IPS-18a (cell line): ENCODE measurements around the gene OR10H5.
"Not testable (repeated sequence)": the region's sequence is repeated elsewhere in the genome, so short reads cannot be mapped to it uniquely, and the experiment has no call there.

Source experiments
- H3K27ac ChIP-seq: one replicate; pipeline ENCODE4 v1.5.1; 2013; ENCODE audit warnings: low read length
- H3K27me3 ChIP-seq: one replicate; pipeline ENCODE4 v1.6.1; 2013; ENCODE audit warnings: mild to moderate bottlenecking, low read length; ENCODE audit not compliant: control insufficient read depth, insufficient read depth
- H3K36me3 ChIP-seq: one replicate; pipeline ENCODE4 v1.6.1; 2013; ENCODE audit warnings: low read depth, low read length; ENCODE audit not compliant: control insufficient read depth
- H3K4me1 ChIP-seq: one replicate; pipeline ENCODE4 v1.6.1; 2013; ENCODE audit warnings: low read depth, low read length; ENCODE audit not compliant: control insufficient read depth
- H3K4me3 ChIP-seq: one replicate; pipeline ENCODE4 v1.5.1; 2013; ENCODE audit warnings: low read length
- H3K9ac ChIP-seq: one replicate; pipeline ENCODE4 v1.6.1; 2013; ENCODE audit warnings: mild to moderate bottlenecking, low read length, moderate library complexity
- H3K9me3 ChIP-seq: one replicate; pipeline ENCODE4 v1.6.1; 2013; ENCODE audit warnings: low read depth, low read length; ENCODE audit not compliant: control insufficient read depth

Gene OR10H5

GRCh38 chr19:15787611-15788155, at the start of gene OR10H5:
Gene OR10H5 (plus strand): TSS chr19:15787661. CDS start chr19:15794049, 6,388 bp downstream.
- Histone ChIP-seq H3K27me3 (no peaks in the 10 kb centered on the region), H3K4me1 (no peaks in the 10 kb centered on the region), H3K4me3 (no peak within 1 kb of the TSS), H3K36me3 (no peaks in the 10 kb centered on the region), H3K27ac (no peak within 1 kb of the TSS), H3K9me3 (peaks cover 52% of the 10 kb centered on the region), H3K9ac (no peak within 1 kb of the TSS)

DNA sequence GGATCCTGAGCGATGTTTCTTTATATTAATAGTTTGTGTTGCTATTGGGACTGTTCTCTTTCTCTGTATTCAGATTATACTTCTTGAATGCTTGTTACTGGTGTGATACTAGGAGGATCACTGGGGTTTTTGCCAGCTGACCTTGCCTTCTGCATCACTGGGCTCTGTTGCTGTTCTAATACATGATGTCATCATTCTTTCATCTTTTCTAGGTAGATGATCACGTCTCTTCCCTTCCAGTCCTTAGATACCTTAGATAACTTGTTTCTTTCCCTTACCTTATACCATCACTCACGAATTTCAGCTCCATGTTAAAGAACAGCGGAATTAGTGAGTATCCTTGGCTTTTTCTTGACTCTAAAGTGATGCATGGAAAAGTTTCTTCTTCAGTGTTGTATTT, 49.7 kb upstream of the OR10H5 start, which contains the start of gene OR10H3:
Gene OR10H3 (plus strand): TSS at position 264 of the 400 bp plus-strand sequence. CDS start 3,408 bp downstream, outside the sequence.
- H3K9me3 ChIP-seq = peaks cover 61% of the 10 kb centered on the region
- no peaks in the 10 kb centered on the region for H3K4me1 ChIP-seq
- no peaks in the 10 kb centered on the region for H3K27me3 ChIP-seq
- H3K4me3 ChIP-seq = no peak within 1 kb of the TSS
- H3K9ac ChIP-seq = no peak within 1 kb of the TSS
- H3K27ac ChIP-seq = no peak within 1 kb of the TSS
- H3K36me3 ChIP-seq = no peaks in the 10 kb centered on the region

- Histone ChIP-seq H3K4me1 (no peaks in the 10 kb centered on the region), H3K9ac (no peak overlapping the region), H3K27ac (no peak overlapping the region), H3K27me3 (no peaks in the 10 kb centered on the region), H3K4me3 (no peak overlapping the region), H3K36me3 (no peaks in the 10 kb centered on the region), H3K9me3 (peaks cover 37% of the 10 kb centered on the region)
These were observed 46.7 kb upstream of the OR10H5 start for GRCh38 chr19:15740785-15741184.

DNA sequence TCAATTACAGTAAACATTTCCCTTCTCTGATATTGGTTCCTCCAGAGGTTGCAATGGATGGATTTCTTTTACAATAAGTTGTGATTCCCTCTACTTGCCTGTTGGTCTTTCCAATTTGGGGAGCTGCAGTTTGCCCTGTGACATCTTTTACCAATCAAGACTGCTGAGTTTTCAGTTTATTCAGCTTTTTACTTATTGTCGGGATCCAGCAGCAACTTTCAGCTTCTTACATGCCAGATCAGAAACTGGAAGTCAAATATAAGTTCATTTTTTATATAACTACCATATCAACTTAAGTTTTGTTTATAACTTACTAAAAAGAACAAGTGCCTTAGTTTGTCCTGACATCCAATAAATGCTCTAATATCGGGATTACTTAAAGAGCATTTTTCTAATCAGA, 39.2 kb upstream of the OR10H5 start:
- H3K27me3 ChIP-seq = no peaks in the 10 kb centered on the region
- no peak overlapping the region for H3K9ac ChIP-seq
- peaks cover 49% of the 10 kb centered on the region for H3K9me3 ChIP-seq
- H3K4me3 ChIP-seq = no peak overlapping the region
- H3K36me3 ChIP-seq = no peaks in the 10 kb centered on the region
- no peak overlapping the region for H3K27ac ChIP-seq
- H3K4me1 ChIP-seq = no peaks in the 10 kb centered on the region

GRCh38 chr19:15758379-15758778, 29.1 kb upstream of the OR10H5 start:
- Histone ChIP-seq H3K9me3 (peaks cover 80% of the 10 kb centered on the region), H3K4me3 (no peak overlapping the region), H3K27ac (no peak overlapping the region), H3K4me1 (no peaks in the 10 kb centered on the region), H3K27me3 (no peaks in the 10 kb centered on the region), H3K36me3 (no peaks in the 10 kb centered on the region), H3K9ac (no peak overlapping the region)

- H3K4me3 ChIP-seq = no peak overlapping the region
- no peaks in the 10 kb centered on the region for H3K27me3 ChIP-seq
- no peak overlapping the region for H3K9ac ChIP-seq
- no peaks in the 10 kb centered on the region for H3K36me3 ChIP-seq
- no peaks in the 10 kb centered on the region for H3K4me1 ChIP-seq
- H3K9me3 ChIP-seq = peaks cover 78% of the 10 kb centered on the region
- H3K27ac ChIP-seq = no peak overlapping the region
These were observed 27.4 kb upstream of the OR10H5 start for GRCh38 chr19:15759962-15760565.

DNA sequence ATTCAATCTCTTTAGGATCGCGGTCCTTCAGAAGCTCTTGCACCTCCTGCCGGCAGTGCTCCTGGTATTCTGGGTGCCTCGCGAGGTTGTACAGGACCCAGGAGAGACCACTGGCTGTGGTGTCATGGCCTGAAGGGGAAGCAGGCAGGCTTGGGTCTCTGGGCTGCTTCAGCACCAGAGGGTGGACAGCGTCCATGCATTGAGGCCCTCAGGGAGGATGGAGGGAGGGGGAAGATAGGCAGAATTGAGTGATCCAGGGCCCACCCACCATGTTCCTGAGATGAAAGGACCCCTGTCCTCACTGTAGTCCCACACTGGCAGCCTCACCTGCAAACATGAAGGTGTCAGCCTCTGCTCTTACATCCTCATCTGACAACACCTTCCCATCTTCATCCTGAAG, 17.9 kb upstream of the OR10H5 start:
- Histone ChIP-seq H3K4me1 (no peaks in the 10 kb centered on the region), H3K9ac (no peak overlapping the region), H3K27ac (no peak overlapping the region), H3K9me3 (peaks cover 80% of the 10 kb centered on the region), H3K36me3 (no peaks in the 10 kb centered on the region), H3K27me3 (no peaks in the 10 kb centered on the region), H3K4me3 (no peak overlapping the region)

DNA sequence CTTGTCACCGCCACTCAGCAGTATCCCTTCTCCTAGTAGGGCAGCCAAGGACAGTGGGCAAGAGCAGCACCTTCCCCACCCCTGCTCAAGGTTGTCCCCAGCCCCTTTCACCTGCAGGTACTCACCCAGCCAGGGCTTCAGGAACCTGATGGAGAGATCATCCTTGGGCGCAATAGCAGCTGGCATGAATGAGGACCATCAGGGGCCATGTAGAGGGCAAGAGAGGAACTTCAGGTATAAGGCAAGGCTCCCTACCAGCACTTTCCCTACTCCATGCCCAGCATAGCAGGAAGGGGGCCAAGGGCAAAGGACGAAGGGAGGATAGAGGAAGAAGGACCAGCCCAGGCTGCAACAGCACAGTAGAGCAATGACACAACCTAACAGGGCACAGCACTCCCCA, 13.3 kb upstream of the OR10H5 start:
- not testable (repeated sequence) for H3K4me3 ChIP-seq, H3K27me3 ChIP-seq, H3K36me3 ChIP-seq, H3K27ac ChIP-seq, H3K9ac ChIP-seq, H3K4me1 ChIP-seq
- peaks cover 76% of the 10 kb centered on the region for H3K9me3 ChIP-seq

- H3K36me3 ChIP-seq = no peaks in the 10 kb centered on the region
- H3K27me3 ChIP-seq = no peaks in the 10 kb centered on the region
- no peak overlapping the region for H3K27ac ChIP-seq
- no peak overlapping the region for H3K4me3 ChIP-seq
- H3K9me3 ChIP-seq = peaks cover 67% of the 10 kb centered on the region
- no peaks in the 10 kb centered on the region for H3K4me1 ChIP-seq
- H3K9ac ChIP-seq = no peak overlapping the region
These were observed 12.2 kb upstream of the OR10H5 start for GRCh38 chr19:15775249-15775648.

DNA sequence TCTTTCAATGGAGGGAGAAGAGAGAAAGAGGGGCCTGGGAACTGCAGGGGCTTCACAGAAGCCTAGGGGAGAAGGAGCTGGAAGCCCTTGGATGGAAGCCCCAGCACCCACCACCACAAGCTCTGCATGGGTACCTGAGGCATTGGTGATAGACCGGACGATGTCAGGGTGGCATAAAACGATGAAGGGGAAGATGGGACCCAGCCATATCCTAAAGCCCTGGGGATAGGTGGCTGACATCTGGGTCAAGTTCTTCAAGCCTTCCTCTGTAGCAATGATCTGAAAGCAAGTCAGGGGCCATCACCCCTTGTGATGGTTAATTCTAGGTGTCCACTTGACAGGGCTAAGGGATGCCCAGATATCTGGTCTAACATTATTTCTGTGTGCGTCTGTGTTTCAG, 11.2 kb upstream of the OR10H5 start:
- H3K4me3 ChIP-seq = no peak overlapping the region
- H3K4me1 ChIP-seq = no peaks in the 10 kb centered on the region
- H3K27me3 ChIP-seq = no peaks in the 10 kb centered on the region
- H3K36me3 ChIP-seq = no peaks in the 10 kb centered on the region
- H3K27ac ChIP-seq = no peak overlapping the region
- peaks cover 62% of the 10 kb centered on the region for H3K9me3 ChIP-seq
- no peak overlapping the region for H3K9ac ChIP-seq

GRCh38 chr19:15776991-15777970, 10.2 kb upstream of the OR10H5 start:
- no peak overlapping the region for H3K9ac ChIP-seq
- H3K27ac ChIP-seq = no peak overlapping the region
- H3K27me3 ChIP-seq = no peaks in the 10 kb centered on the region
- no peak overlapping the region for H3K4me3 ChIP-seq
- no peaks in the 10 kb centered on the region for H3K4me1 ChIP-seq
- peaks cover 62% of the 10 kb centered on the region for H3K9me3 ChIP-seq
- no peaks in the 10 kb centered on the region for H3K36me3 ChIP-seq
